B cell (primary cell): ENCODE results near the gene LIPN. TPM values are rescaled to one million over a fixed set of nuclear protein-coding genes. Genes with fewer than 3 reads are reported as not detected.

Source experiments
- ATAC-seq: fragments of 200-7000 bp; cut with Tn5 transposase; one replicate; pipeline ENCODE4 v1.10.0; 2021; ENCODE audit warnings: low read depth, mild to moderate bottlenecking, moderate number of reproducible peaks, moderate library complexity
- CTCF ChIA-PET: fragments of 350-600 bp; sonication (Branson Sonifier 250); formaldehyde crosslinking; loops from one replicate; lab custom pipeline; 2021; ENCODE audit warnings: antibody characterized with exemption, inconsistent platforms; lab: Charles Lee
- POLR2A ChIA-PET: fragments of 350-600 bp; sonication (Branson Sonifier 250); formaldehyde crosslinking; loops from one replicate; lab custom pipeline; 2021; ENCODE audit warnings: antibody characterized with exemption; lab: Charles Lee
- DNase-seq: peaks from one replicate; pipeline ENCODE4 v3.0.0; 2013
- H2AFZ ChIP-seq: 2 replicates; pipeline ENCODE4 v1.6.1; 2012; ENCODE audit warnings: mild to moderate bottlenecking, low read depth, low read length; ENCODE audit not compliant: insufficient read depth, poor library complexity, severe bottlenecking
- H3K27ac ChIP-seq, 2 donors: 1 replicate in 1 of 2; 2 replicates in 1 of 2; pipeline ENCODE4 v1.5.1; 2012 to 2013; ENCODE audit warnings: low read length in 2 of 2, mild to moderate bottlenecking in 2 of 2, moderate library complexity in 1 of 2
- H3K27me3 ChIP-seq, 4 experiments: fragments of 200-600 bp in 1 of 4; sonication (generic) in 1 of 4; replicated peaks in 1 of 4; 1 replicate in 2 of 4; 2 replicates in 2 of 4; pipeline versions ENCODE4 v1.6.1 to v1.7.0; 2013 to 2016; ENCODE audit warnings: low read length in 3 of 4, mild to moderate bottlenecking in 2 of 4, mixed read lengths in 1 of 4, moderate library complexity in 1 of 4; ENCODE audit not compliant: insufficient read depth in 4 of 4, control insufficient read depth in 3 of 4; ENCODE audit errors: control extremely low read depth in 1 of 4
- H3K36me3 ChIP-seq, 2 experiments: replicated peaks in 1 of 2; 1 replicate in 1 of 2; 2 replicates in 1 of 2; pipeline versions ENCODE4 v1.6.1 to v1.7.1; 2013; ENCODE audit warnings: low read length in 1 of 2; ENCODE audit not compliant: insufficient read depth in 2 of 2, control insufficient read depth in 1 of 2; ENCODE audit errors: control extremely low read depth in 1 of 2, extremely low read depth in 1 of 2
- H3K4me1 ChIP-seq, 2 donors: fragments of 200-600 bp in 1 of 2; sonication (generic) in 1 of 2; 1 replicate in 1 of 2; 2 replicates in 1 of 2; pipeline versions ENCODE4 v1.5.1 to v1.6.1; 2013 to 2017; ENCODE audit warnings: low read length in 2 of 2; ENCODE audit not compliant: control insufficient read depth in 2 of 2, insufficient read depth in 2 of 2
- H3K4me2 ChIP-seq: replicated peaks from 2 replicates; pipeline ENCODE3; 2012; ENCODE audit warnings: mild to moderate bottlenecking, low read depth, low read length; ENCODE audit not compliant: poor library complexity, severe bottlenecking
- H3K4me3 ChIP-seq, 5 experiments: fragments of 200-600 bp in 1 of 5; sonication (generic) in 1 of 5; 1 replicate in 3 of 5; 2 replicates in 2 of 5; pipeline versions ENCODE4 v1.5.1 to v1.7.0; 2011 to 2016; ENCODE audit warnings: low read length in 4 of 5, mild to moderate bottlenecking in 4 of 5, low read depth in 2 of 5, control low read depth in 1 of 5, moderate library complexity in 1 of 5; ENCODE audit not compliant: insufficient read depth in 1 of 5; ENCODE audit errors: control extremely low read depth in 1 of 5, extremely low read depth in 1 of 5
- H3K79me2 ChIP-seq: fragments of 200-600 bp; sonication (generic); one replicate; pipeline ENCODE4 v1.6.0; 2016; ENCODE audit warnings: low read length; ENCODE audit not compliant: control insufficient read depth, insufficient read depth
- H3K9ac ChIP-seq: fragments of 200-600 bp; sonication (generic); 2 replicates; pipeline ENCODE4 v1.6.1; 2017; ENCODE audit warnings: mild to moderate bottlenecking, low read length, moderate library complexity
- H3K9me3 ChIP-seq, 3 donors: one replicate each; pipeline versions ENCODE4 v1.6.1 to v1.7.1; 2013; ENCODE audit warnings: low read length in 2 of 3; ENCODE audit not compliant: control insufficient read depth in 2 of 3, insufficient read depth in 1 of 3; ENCODE audit errors: control extremely low read depth in 1 of 3
- H4K20me1 ChIP-seq: 2 replicates; pipeline ENCODE4 v1.6.0; 2012; ENCODE audit warnings: mild to moderate bottlenecking, low read length; ENCODE audit not compliant: insufficient read depth, control insufficient read depth, poor library complexity, severe bottlenecking
- H3K27ac Mint-ChIP-seq: one replicate; pipeline ENCODE4 v1.8.0; 2021; ENCODE audit warnings: mixed read lengths
- H3K27me3 Mint-ChIP-seq: one replicate; pipeline ENCODE4 v1.8.0; 2021; ENCODE audit warnings: mixed read lengths
- H3K4me1 Mint-ChIP-seq: one replicate; pipeline ENCODE4 v1.8.0; 2021; ENCODE audit warnings: mixed read lengths
- H3K4me3 Mint-ChIP-seq: one replicate; pipeline ENCODE4 v1.8.0; 2021; ENCODE audit warnings: mixed read lengths
- H3K9me3 Mint-ChIP-seq: one replicate; pipeline ENCODE4 v1.8.0; 2022; ENCODE audit warnings: mixed read lengths; ENCODE audit not compliant: insufficient read depth
- CTCF ChIP-seq: fragments of 200-600 bp; IDR thresholded peaks from one replicate; pipeline ENCODE4 v1.8.0; 2022; ENCODE audit warnings: antibody characterized with exemption, mild to moderate bottlenecking
- EZH2 ChIP-seq: IDR thresholded peaks from 2 replicates; pipeline ENCODE4 v1.6.1; 2012; ENCODE audit warnings: borderline replicate concordance, low read depth, mild to moderate bottlenecking, moderate library complexity, low read length; ENCODE audit not compliant: insufficient read depth, poor library complexity, severe bottlenecking
- WGBS: methylation state at CpG from one replicate; pipeline ENCODE4 v1.1.5; 2013; ENCODE audit warnings: missing lambda C conversion rate; ENCODE audit not compliant: insufficient coverage; 5-methylcytosine and 5-hydroxymethylcytosine counted together
- intact Hi-C: fragments of 100-400 bp; cut with micrococcal nuclease; formaldehyde crosslinking; loops from one replicate; pipeline ENCODE4 v1.10.0; 2022
- polyA plus RNA-seq: library from polyadenylated mRNA; depleted of rRNA; stranded (reverse); fragments of >200 nt; gene quantifications from 2 replicates; pipeline ENCODE4 v1.2.3, GENCODE V29; 2012
- total RNA-seq, 2 donors: library from RNA; stranded (reverse); fragments of 120-200 nt in 1 of 2; gene quantifications; 1 replicate in 1 of 2; 2 replicates in 1 of 2; pipeline versions ENCODE4 v1.2.3 to v1.2.4, GENCODE V29; 2013 to 2022

Gene LIPN
- total and polyA plus RNA-seq, 2 donors (not counting 1 experiment from before 2014, with no cell fraction given), result 0.12 TPM; not detected in 1

DNA sequence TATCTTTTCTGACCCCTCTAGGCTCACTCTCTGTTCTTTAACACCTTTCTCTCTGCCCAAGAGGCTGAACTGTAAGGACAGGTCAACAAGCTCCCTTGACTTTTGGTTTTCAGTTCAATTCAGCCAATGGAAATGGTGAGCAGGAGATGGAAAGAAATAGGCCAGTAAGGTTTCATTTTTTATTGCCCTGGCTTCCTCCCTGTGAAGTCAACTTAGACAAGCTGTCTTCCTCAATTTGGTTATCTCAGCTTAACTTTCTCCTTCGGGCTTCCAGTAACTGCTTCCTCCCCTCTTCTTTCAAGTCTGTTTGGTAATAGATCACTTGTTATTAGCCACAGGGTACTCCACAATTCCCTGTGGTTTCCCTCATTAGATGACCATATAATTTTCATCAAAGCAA lies 34.0 kb upstream of the LIPN start:
- Histone ChIP-seq H3K27me3 (no peaks in the 10 kb centered on the region), H3K9me3 (no peaks in the 10 kb centered on the region), H2AFZ (peak overlapping the region; percentile 43), H3K36me3 (no peaks in the 10 kb centered on the region), H3K9ac (no peak overlapping the region), H3K4me2 (no peak overlapping the region), H3K27ac (no peak overlapping the region), H3K4me1 (no peaks in the 10 kb centered on the region), H3K4me3 (no peak overlapping the region), H4K20me1 (no peaks in the 10 kb centered on the region), H3K79me2 (no peaks in the 10 kb centered on the region)
- CTCF ChIA-PET, result no interaction called here
- ATAC-seq, result no peak
- no peak overlapping the region for H3K4me3 Mint-ChIP-seq
- H3K27me3 Mint-ChIP-seq, result no peaks in the 10 kb centered on the region
- DNase-seq, result no peak
- H3K9me3 Mint-ChIP-seq, result no peaks in the 10 kb centered on the region
- no peak overlapping the region for H3K27ac Mint-ChIP-seq
- TF ChIP-seq EZH2 (no peak), CTCF (no peak)
- intact Hi-C loops, result no loop called here
- no CpG with 5 or more reads among the region's 1 CpG for WGBS
- POLR2A ChIA-PET, result no interaction called here
- peaks cover 6% of the 10 kb centered on the region for H3K4me1 Mint-ChIP-seq

DNA sequence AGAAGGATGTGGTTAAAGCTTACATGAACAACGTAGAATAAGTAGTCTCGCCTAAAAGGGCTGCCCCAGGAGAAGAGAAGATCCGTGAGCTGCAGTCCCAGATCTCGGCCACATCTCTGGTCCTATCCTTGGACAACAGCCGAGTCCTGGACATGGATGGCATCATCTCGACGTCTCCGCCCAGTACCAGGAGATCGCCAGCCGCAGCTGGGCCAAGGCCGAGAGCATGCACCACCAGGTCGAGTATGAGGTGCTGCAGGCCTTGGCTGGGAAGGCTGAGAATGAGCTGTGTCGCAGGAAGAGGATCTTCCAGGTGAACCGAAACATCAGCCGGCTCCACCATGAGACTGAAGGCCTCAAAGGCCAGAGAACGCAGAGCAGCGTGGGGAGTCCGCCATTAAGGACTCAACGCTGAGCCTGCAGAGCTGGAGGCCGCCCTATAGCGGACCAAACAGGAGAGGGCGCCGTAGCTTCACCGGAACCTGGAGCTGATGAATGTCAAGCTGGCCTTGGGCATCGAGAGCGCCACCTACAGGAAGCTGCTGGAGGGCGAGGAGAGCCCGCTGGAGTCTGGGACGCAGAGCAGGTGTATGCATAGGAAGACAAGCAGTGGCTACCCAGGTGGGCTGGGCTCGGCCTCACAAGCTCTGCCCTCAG lies 31.6 kb upstream of the LIPN start:
- DNase-seq (peak; percentile 8), ATAC-seq (no peak)
- WGBS, result 91% methylated on average over 30 of the region's 30 CpGs
- H3K36me3 ChIP-seq, result no peaks in the 10 kb centered on the region
- H3K27me3 ChIP-seq, result no peaks in the 10 kb centered on the region
- Mint-ChIP-seq H3K27ac (no peak overlapping the region), H3K4me3 (no peak overlapping the region), H3K9me3 (no peaks in the 10 kb centered on the region), H3K4me1 (peaks cover 10% of the 10 kb centered on the region), H3K27me3 (no peaks in the 10 kb centered on the region)
- no peak overlapping the region for H3K9ac ChIP-seq
- no peaks in the 10 kb centered on the region for H3K79me2 ChIP-seq
- no peak overlapping the region for H3K4me2 ChIP-seq
- no peaks in the 10 kb centered on the region for H3K9me3 ChIP-seq
- H2AFZ ChIP-seq, result no peak overlapping the region
- no peak overlapping the region for H3K27ac ChIP-seq
- peaks cover 0 to under 1% of the 10 kb centered on the region in 2 donors for H3K4me1 ChIP-seq
- H4K20me1 ChIP-seq, result no peaks in the 10 kb centered on the region
- POLR2A ChIA-PET, result no interaction called here
- TF ChIP-seq EZH2 (no peak), CTCF (no peak)
- CTCF ChIA-PET, result interaction anchor here (0.5 kb wide), 1 partner anchor 339 kb away, joined by 3 read pairs; no protein-coding TSS in a partner anchor
- intact Hi-C loops, result no loop called here
- no peak overlapping the region for H3K4me3 ChIP-seq
